Measurements from ENCODE around the gene SLC25A27. TPM values are rescaled to one million over a fixed set of nuclear protein-coding genes. Genes with fewer than 3 reads are reported as not detected.

The SLC25A27 gene, protein sequence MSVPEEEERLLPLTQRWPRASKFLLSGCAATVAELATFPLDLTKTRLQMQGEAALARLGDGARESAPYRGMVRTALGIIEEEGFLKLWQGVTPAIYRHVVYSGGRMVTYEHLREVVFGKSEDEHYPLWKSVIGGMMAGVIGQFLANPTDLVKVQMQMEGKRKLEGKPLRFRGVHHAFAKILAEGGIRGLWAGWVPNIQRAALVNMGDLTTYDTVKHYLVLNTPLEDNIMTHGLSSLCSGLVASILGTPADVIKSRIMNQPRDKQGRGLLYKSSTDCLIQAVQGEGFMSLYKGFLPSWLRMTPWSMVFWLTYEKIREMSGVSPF
- polyA plus RNA-seq, result 97.0 and 98.6 TPM in 2 replicates

GRCh38 chr6:46652603-46653438 lies at the start of gene SLC25A27, which contains the start of gene CYP39A1:
Gene SLC25A27, plus strand, starts transcription at chr6:46652975. Its CDS starts 218 bp downstream, at chr6:46653193.
Gene CYP39A1, minus strand, starts transcription at chr6:46652818. Its CDS starts 236 bp downstream, at chr6:46652582.

DNA sequence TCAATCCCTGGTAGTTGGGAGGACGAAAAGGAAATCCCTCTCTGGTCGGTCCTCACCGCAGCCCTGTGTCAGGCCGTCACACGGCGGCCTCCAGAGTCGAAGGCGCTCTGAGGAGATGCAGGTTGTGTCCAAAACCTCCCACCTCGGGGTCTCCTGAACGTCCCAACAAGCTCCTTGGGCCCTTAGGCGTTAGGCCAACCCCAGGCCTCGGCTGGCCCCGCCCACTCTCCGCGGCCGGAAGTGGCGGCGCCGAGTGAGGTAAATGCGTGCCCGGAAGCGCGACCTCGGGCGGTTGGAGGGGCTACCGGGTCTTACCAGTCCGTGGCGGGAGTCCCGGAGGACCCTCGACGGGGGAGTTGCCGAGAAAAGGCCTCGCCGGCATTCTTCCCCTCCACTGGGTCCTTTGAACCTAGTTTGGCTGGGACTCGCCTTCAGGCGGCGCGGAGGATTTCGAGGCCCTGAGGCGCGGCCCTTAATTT lies 34.9 kb downstream of the SLC25A27 start, which contains the start of gene TDRD6:
TSS of gene TDRD6 (plus strand) at position 267 of the 479 bp plus-strand sequence. CDS start 244 bp downstream, outside the sequence.

Other genes with a start within 250 kb of the SLC25A27 start
- gene RCAN2, start 161.5 kb upstream of the SLC25A27 start, polyA plus RNA-seq, result 92.0 and 111 TPM in 2 replicates
- gene CYP39A1, start 157 bp upstream of the SLC25A27 start, polyA plus RNA-seq, result 20.5 and 22.6 TPM in 2 replicates
- gene TDRD6, start 34.9 kb downstream of the SLC25A27 start, polyA plus RNA-seq, result 2.1 and 3.6 TPM in 2 replicates
- gene PLA2G7, start 82.4 kb downstream of the SLC25A27 start, polyA plus RNA-seq, result 1.7 and 5.4 TPM in 2 replicates
- gene ANKRD66, start 94.0 kb downstream of the SLC25A27 start, polyA plus RNA-seq, result not detected in 2 replicates
- gene MEP1A, start 140.4 kb downstream of the SLC25A27 start, polyA plus RNA-seq, result not detected in 2 replicates